Globus pallidus (tissue), 1 donor: ENCODE measurements around the gene RCAN2.

Source experiments
- DNase-seq: peaks from one replicate; pipeline ENCODE4 v3.0.0-alpha.2; 2015; ENCODE audit warnings: low spot score

RCAN2 gene

GRCh38 chr6:46491628-46492547 is 639 bp upstream of the RCAN2 start:
- DNase-seq = peak; percentile 86

GRCh38 chr6:46490425-46491200 is 636 bp downstream of the RCAN2 start:
- DNase-seq = peak; percentile 58

- DNase-seq = no peak
Measured at GRCh38 chr6:46486181-46486580, 5.1 kb downstream of the RCAN2 start.

GRCh38 chr6:46484081-46484820 is 7.0 kb downstream of the RCAN2 start:
- DNase-seq = no peak

GRCh38 chr6:46476301-46476700 is 14.9 kb downstream of the RCAN2 start:
- no peak for DNase-seq

- DNase-seq = no peak
Measured at GRCh38 chr6:46473881-46474280, 17.4 kb downstream of the RCAN2 start.

- DNase-seq = no peak
Measured at GRCh38 chr6:46472243-46472642, 19.0 kb downstream of the RCAN2 start.

GRCh38 chr6:46469021-46469420 is 22.2 kb downstream of the RCAN2 start:
- no peak for DNase-seq

- no peak for DNase-seq
Measured at GRCh38 chr6:46468403-46469010, 22.7 kb downstream of the RCAN2 start.

GRCh38 chr6:46466570-46466969 is 24.7 kb downstream of the RCAN2 start:
- DNase-seq = no peak

GRCh38 chr6:46465294-46466165 is 25.7 kb downstream of the RCAN2 start:
- no peak for DNase-seq

- DNase-seq = no peak
Measured at GRCh38 chr6:46456297-46456696, 35.0 kb downstream of the RCAN2 start.

- no peak for DNase-seq
Measured at GRCh38 chr6:46454691-46455090, 36.6 kb downstream of the RCAN2 start.

- no peak for DNase-seq
Measured at GRCh38 chr6:46453741-46454316, 37.4 kb downstream of the RCAN2 start.

- DNase-seq = no peak
Measured at GRCh38 chr6:46453216-46453615, 38.0 kb downstream of the RCAN2 start.

- DNase-seq = no peak
Measured at GRCh38 chr6:46452312-46452917, 38.8 kb downstream of the RCAN2 start.

GRCh38 chr6:46451343-46451742 is 39.9 kb downstream of the RCAN2 start:
- DNase-seq = no peak

GRCh38 chr6:46444772-46445454 is 46.3 kb downstream of the RCAN2 start:
- DNase-seq = no peak

- DNase-seq = no peak
Measured at GRCh38 chr6:46443623-46444022, 47.6 kb downstream of the RCAN2 start.

- DNase-seq = no peak
Measured at GRCh38 chr6:46440641-46441040, 50.6 kb downstream of the RCAN2 start.
